ENCODE results near the gene MED13L. TPM values are rescaled to one million over a fixed set of nuclear protein-coding genes. Genes with fewer than 3 reads are reported as not detected.

MED13L gene
- total RNA-seq, 1 experiment from 2014 or later, result 80.5 TPM

GRCh38 chr12:116313194-116313927 lies 35.9 kb upstream of the MED13L start:
- no peaks in the 10 kb centered on the region for H3K27me3 Mint-ChIP-seq (ENCODE audit: low read depth)
- no peak overlapping the region for H3K4me3 Mint-ChIP-seq
- H3K4me1 Mint-ChIP-seq, result peaks cover 3% of the 10 kb centered on the region; the same call in 1 of the 2 replicates
- peaks cover 4% of the 10 kb centered on the region; the same call in 1 of the 2 replicates for H3K36me3 Mint-ChIP-seq
- DNase-seq (ENCODE audit: low spot score) (no peak), ATAC-seq (no peak)
- TF ChIP-seq ARID4B (CRISPR knock-in tag; IDR thresholded peaks at IDR 0.05; ENCODE audit: borderline replicate concordance) (no peak), ATF2 (CRISPR knock-in tag; IDR thresholded peaks at IDR 0.05; ENCODE audit: borderline replicate concordance, low read depth) (no peak), ZNF416 (CRISPR knock-in tag; IDR thresholded peaks at IDR 0.05) (no peak), ZSCAN18 (CRISPR knock-in tag; IDR thresholded peaks at IDR 0.05) (no peak), ZBTB43 (CRISPR knock-in tag; IDR thresholded peaks at IDR 0.05) (no peak), CREB1 (CRISPR knock-in tag; IDR thresholded peaks at IDR 0.05) (no peak), E2F5 (CRISPR knock-in tag; IDR thresholded peaks at IDR 0.05) (no peak), NFYB (CRISPR knock-in tag; conservative IDR thresholded peaks at IDR 0.05; ENCODE audit: low read depth) (no peak), SP1 (CRISPR knock-in tag; conservative IDR thresholded peaks at IDR 0.05) (no peak), CTCF (IDR thresholded peaks at IDR 0.05) (no peak)
- POLR2A ChIA-PET, result no interaction called here
- H3K27ac Mint-ChIP-seq, result no peak overlapping the region; the same call in 1 of the 2 replicates
- CTCF ChIA-PET, result no interaction called here
- H3K9me3 Mint-ChIP-seq, result peaks cover 12% of the 10 kb centered on the region

GRCh38 chr12:116310082-116310481 lies 32.6 kb upstream of the MED13L start:
- POLR2A ChIA-PET, result no interaction called here
- H3K9me3 Mint-ChIP-seq, result peaks cover 12% of the 10 kb centered on the region
- no peak for TF ChIP-seq MAX (CRISPR knock-in tag; IDR thresholded peaks at IDR 0.05)
- no peak for TF ChIP-seq FOXK1 (CRISPR knock-in tag; IDR thresholded peaks at IDR 0.05)
- no peak for TF ChIP-seq IRF1 (CRISPR knock-in tag; IDR thresholded peaks at IDR 0.05)
- TF ChIP-seq JUN (CRISPR knock-in tag; IDR thresholded peaks at IDR 0.05), result no peak
- no peak for TF ChIP-seq GRHL2 (CRISPR knock-in tag; IDR thresholded peaks at IDR 0.05; ENCODE audit: insufficient replicate concordance, severe bottlenecking)
- TF ChIP-seq CBFB (CRISPR knock-in tag; IDR thresholded peaks at IDR 0.05; ENCODE audit: low read depth), result no peak
- TF ChIP-seq MLX (CRISPR knock-in tag; IDR thresholded peaks at IDR 0.05), result no peak
- TF ChIP-seq ATF2 (CRISPR knock-in tag; IDR thresholded peaks at IDR 0.05; ENCODE audit: borderline replicate concordance, low read depth), result no peak
- H3K27me3 Mint-ChIP-seq (ENCODE audit: low read depth), result no peaks in the 10 kb centered on the region
- H3K4me3 Mint-ChIP-seq, result no peak overlapping the region
- ATAC-seq (no peak), DNase-seq (ENCODE audit: low spot score) (no peak)
- H3K4me1 Mint-ChIP-seq, result peaks cover 3% of the 10 kb centered on the region; the same call in 1 of the 2 replicates
- CTCF ChIA-PET, result no interaction called here
- H3K27ac Mint-ChIP-seq, result no peak overlapping the region
- peaks cover 4% of the 10 kb centered on the region; the same call in 1 of the 2 replicates for H3K36me3 Mint-ChIP-seq

All from WTC11 (cell line).